NCI-H226 (cell line): Measurements from ENCODE around the gene CD248.
"Not testable (repeated sequence)": the region's sequence is repeated elsewhere in the genome, so short reads cannot be mapped to it uniquely, and the experiment has no call there.

Source experiments
- DNase-seq: peaks from one replicate; pipeline ENCODE4 v3.0.0-alpha.2; 2015

Gene CD248

GRCh38 chr11:66311965-66312548 lies 4.8 kb downstream of the CD248 start:
- DNase-seq = peak; percentile 90

GRCh38 chr11:66311470-66311964 lies 5.3 kb downstream of the CD248 start:
- no peak for DNase-seq

- DNase-seq = not testable (repeated sequence)
These were observed 5.9 kb downstream of the CD248 start for GRCh38 chr11:66310803-66311440.

- no peak for DNase-seq
These were observed 6.5 kb downstream of the CD248 start for GRCh38 chr11:66310324-66310723.

DNA sequence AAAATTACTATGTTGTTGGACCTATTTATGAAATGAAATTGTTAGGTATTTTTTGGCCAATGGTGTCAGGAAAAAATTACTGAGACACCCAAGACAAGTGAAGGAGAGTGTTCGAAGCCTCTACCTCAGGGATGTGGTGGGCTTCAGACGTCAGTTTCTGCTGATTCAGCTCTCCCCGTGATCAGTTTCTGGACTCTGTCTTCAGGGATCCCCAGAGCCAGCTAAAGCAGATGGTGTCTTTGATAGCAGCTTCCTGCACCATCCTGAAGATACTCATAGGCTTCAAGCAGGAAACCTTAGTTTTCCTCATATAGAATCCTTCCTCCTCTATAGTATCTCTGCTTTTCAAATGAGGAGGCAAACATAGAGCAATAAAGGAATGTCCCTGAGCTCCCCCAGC lies 7.4 kb downstream of the CD248 start:
- DNase-seq = no peak

DNA sequence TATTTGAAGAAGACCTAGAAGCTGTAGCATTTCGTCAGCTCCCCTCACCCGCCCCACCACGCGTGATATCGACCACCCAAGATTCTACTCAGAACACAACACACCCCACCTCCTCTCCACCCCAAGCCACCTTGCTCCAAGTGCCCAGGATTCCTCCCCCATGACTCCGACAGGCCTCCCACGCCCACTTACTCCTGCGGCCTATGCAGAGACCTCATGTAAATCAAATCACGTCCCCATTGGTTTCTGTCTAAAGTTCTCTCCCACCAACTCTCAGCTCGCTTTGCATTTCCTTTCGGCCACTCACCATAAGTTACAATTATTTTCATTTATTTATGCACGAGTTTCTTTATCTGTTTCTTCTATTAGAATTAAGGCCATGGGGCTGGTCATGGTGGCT lies 14.2 kb downstream of the CD248 start:
- no peak for DNase-seq

- no peak for DNase-seq
These were observed 17.7 kb downstream of the CD248 start for GRCh38 chr11:66299186-66299585.

GRCh38 chr11:66297610-66298009 lies 19.2 kb downstream of the CD248 start:
- DNase-seq = no peak

- DNase-seq = no peak
These were observed 21.9 kb downstream of the CD248 start for GRCh38 chr11:66294626-66295620.

DNA sequence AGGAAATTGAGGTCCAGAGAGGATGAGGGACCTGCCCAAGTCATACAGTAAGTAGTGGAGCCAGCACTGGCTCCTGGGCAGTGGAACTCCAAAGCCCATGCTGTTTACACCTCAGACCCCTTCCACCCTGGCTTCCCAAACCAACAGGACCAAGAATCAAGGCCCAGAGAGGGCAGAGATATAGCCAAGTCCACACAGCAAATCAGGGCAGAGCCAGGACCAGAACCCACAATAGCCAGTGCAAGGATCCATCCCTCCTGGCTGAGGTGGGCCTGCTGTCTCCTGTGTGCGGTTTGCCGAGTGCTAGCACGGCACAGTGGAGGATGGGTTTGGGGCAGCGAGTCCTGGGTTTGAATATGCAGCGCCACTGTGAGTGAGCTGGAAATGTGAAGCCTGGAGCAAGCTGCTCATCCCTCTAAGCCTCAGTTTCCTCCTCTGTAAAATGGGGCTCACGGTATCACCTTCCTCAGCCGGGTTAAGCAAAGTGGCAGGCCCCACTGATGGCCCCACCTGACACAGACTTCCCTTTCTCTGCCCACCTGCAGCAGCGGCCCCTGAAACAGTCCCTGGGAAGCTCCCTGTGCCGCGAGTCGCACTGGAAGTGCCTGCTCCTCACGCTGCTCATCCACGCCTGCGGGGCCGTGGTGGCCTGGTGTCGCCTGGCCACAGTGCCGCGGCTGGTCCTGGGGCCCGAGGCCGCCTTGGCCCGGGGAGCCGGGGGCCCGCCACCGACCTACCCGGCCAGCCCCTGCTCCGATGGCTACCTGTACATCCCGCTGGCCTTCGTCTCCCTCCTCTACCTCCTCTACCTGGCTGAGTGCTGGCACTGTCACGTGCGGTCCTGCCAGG lies 22.8 kb downstream of the CD248 start:
- no peak for DNase-seq

GRCh38 chr11:66293352-66293751 lies 23.5 kb downstream of the CD248 start:
- no peak for DNase-seq

DNA sequence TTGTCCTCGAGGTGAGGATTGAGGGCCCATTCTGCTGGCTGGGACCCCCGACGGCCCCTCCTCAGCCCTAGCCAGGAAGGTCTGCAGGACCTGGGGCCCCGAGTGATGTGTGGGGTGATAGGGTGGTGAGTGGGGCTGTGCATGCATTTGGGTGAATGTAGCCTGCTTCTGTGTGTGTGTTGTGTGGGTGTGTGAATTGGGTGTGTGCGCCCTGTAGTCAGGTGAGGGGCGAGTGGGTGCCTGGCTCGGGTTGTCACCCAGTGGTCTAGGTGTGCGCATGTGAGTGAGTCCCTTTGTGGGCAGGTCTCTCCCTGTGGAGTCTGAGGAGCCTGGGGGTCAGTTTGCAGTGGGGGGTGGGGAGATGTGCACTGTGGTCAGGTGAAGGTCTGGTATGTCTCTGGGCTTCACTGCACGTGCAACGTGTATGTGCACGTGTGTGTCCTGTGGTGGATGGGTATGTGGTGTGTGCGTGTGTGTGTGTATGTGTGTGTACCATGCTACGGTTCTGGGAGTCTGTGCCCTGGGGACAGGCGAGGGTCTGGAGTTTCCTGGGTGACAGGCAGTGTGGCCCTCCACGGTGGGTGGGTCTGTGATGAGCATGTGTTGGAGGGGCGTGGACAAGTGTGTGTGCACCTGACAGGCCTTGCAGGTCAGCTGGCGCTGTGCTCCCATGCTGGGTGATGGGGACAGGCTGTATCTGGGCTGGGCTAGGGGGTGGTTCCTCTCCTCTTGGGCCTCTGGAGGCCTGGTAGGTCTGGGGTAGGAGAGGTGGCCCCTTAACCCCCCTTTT lies 24.1 kb downstream of the CD248 start:
- no peak for DNase-seq

GRCh38 chr11:66291706-66292542 lies 24.9 kb downstream of the CD248 start, which contains the start of gene TMEM151A:
Gene TMEM151A (plus strand): TSS chr11:66291894. CDS start chr11:66292014, 120 bp downstream.
- DNase-seq = no peak

GRCh38 chr11:66291303-66291705 lies 25.5 kb downstream of the CD248 start:
- no peak for DNase-seq

DNA sequence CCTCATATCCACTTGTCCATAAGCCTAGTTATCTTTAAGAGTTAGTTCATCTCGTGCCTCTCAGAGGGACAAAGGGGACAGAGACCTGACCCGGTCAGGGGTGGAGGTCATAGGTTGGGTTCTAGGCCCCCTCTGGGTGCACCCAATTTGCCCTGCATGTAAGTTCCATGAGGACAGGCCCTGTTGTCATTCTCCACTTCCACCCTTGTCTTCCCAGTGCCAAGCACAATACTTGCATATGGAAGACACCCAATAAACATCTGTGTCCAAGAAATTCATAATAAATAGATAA lies 26.6 kb downstream of the CD248 start:
- DNase-seq = no peak

DNA sequence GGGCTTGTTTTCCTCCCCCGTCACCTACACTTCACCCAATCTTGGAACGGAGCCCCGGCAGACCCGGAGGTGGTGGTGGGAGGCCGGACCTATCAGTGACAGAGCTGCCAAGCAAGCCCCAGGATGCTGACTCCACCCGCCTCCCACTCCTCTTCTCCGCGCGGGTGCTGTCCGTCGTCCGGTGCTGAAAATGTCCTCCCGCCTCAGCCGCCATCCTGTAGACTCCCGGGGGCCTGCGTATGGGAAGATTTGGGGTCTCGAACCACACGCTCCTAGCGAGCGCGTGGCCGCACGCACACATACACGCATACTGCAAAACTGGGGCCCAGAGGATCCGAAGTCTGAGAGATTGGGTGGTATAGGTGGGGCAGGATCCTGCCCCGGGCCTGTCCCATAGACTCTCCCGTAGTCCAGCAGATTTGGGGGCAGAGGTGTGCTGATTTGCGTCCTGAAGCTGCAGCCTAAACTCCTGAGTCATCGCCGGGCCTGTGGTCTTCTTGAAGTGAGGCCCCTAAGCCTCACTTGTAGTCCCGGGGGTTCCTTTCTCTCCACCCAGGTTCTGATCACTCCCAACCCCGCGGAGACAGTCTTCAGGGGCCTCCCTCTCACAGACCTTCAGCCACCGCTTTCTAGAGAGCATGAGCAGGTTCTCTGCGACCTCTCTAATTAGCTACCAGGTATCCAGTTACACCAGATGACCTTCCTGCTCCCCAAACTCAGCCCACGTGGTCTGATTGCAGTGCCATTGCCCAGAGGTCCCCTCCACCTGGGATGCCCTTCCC lies 27.1 kb downstream of the CD248 start:
- no peak for DNase-seq

DNA sequence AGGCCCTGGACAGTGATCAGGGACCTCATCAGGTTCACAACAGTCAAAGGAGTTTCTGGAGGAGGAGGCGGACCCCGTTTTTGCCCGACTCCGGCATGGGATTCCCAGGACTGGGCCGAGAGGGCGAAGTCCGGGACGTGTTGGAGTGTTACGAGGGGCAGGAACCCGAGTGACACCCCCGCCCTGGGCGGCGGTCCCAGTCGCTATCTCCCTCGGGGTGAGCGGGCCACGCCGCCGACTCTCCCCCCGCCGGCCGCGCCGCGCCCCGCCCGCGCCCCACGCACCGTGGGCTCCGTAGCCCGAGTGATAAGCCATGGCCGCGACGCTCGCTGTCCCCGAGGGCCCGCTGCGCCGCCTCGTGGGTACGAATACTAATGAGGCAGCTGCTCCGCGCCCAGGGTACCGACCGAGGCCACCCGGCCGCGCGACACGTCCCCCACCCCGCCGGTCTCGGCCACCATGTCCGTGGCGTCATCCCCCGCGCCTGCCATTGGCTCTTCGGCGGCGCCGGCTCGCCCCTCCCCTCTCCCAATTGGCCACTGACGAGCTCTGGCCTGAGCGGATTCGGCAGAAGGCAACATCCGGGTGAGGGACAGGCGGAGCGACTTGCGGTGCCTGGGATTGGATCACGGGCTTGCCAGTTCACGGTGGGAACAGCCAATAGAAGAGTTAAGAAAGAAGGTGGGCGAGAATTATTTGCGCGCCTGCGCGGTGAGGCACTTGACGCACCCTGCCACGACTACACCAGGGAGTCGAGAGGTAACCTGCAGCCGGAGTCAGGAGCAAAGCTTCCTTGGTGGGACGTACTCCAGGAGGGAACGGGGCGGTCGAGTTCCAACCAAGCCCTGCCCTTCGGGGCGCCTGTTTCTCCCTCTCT lies 27.9 kb downstream of the CD248 start, which contains the start of gene YIF1A:
YIF1A (minus strand) TSS at position 473 of the 877 bp plus-strand sequence; CDS start at position 315, 158 bp downstream.
- DNase-seq = peak; percentile 99

DNA sequence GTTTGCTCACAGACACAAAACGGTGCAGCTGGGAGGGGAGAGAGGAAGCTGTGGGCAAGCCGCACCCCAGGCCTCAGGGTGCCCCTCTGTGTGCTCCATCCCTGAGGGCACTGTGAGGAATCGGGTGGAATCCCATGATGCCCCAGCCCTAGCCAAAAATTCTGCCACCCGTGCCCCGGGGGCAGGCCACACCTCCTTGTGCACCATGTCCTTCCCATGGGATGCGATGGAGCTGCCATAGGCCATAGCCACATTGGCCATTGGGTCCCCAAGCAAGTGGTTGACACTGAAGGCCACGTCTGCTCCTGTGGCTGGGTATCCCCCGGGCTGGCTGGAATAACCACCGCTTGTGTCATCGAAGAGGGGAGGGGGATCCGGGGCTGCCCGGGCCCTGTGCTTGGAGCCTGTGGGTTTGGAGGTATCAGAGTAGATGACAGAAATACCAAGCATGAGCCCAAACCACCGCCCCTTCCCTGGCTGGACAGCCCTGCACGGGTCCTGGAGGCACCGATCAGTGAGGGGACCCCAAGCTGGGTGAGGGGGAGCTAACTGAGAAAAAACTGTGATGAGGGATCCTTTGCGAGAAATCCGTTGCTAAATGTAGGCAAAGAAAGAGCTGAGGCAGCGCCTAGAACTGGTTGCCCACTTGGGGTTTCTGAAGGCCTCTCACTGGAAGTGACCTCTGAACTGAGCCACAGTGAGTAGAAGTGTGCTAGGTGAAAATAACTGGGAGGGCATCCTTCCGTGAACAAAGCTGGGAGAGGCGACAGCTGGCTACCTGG lies 28.8 kb downstream of the CD248 start:
- DNase-seq = no peak
